Kidney (tissue), 14 donors: ENCODE results near the gene SHD. TPM values are rescaled to one million over a fixed set of nuclear protein-coding genes. Genes with fewer than 3 reads are reported as not detected.

Experiments
- DNase-seq, 5 donors: peaks; one replicate each; pipeline ENCODE4 v3.0.0-alpha.2; 2013 to 2020
- FAIRE-seq: peaks from 2 replicates; lab custom pipeline; 2012; peaks lifted over from hg19 to GRCh38; lab: Jason Lieb, UNC
- H3K27ac ChIP-seq, 2 donors: one replicate each; pipeline ENCODE4 v1.7.0; 2013; ENCODE audit warnings: low read depth in 2 of 2, low read length in 2 of 2, inconsistent platforms in 1 of 2
- H3K27me3 ChIP-seq: one replicate; pipeline ENCODE4 v1.7.1; 2013; ENCODE audit warnings: low read length, inconsistent platforms; ENCODE audit not compliant: control insufficient read depth, insufficient read depth
- H3K36me3 ChIP-seq, 3 donors: one replicate each; pipeline versions ENCODE4 v1.7.0 to v1.7.1; 2013; ENCODE audit warnings: low read length in 3 of 3, control low read depth in 1 of 3, inconsistent platforms in 1 of 3; ENCODE audit not compliant: insufficient read depth in 3 of 3, control insufficient read depth in 2 of 3
- H3K4me1 ChIP-seq, 3 donors: one replicate each; pipeline versions ENCODE4 v1.7.0 to v1.7.1; 2013; ENCODE audit warnings: low read length in 3 of 3, inconsistent platforms in 1 of 3, low read depth in 1 of 3; ENCODE audit not compliant: control insufficient read depth in 2 of 3, insufficient read depth in 2 of 3
- H3K4me3 ChIP-seq, 3 donors: one replicate each; pipeline versions ENCODE4 v1.7.0 to v1.8.1; 2013; ENCODE audit warnings: low read length in 3 of 3, control low read depth in 1 of 3, inconsistent platforms in 1 of 3
- H3K9ac ChIP-seq, 3 donors: one replicate each; pipeline versions ENCODE4 v1.7.0 to v1.7.1; 2013; ENCODE audit warnings: low read length in 3 of 3, control low read depth in 1 of 3, inconsistent platforms in 1 of 3
- H3K9me3 ChIP-seq, 3 donors: one replicate each; pipeline versions ENCODE4 v1.7.0 to v1.7.1; 2013; ENCODE audit warnings: low read length in 3 of 3, control low read depth in 1 of 3, inconsistent platforms in 1 of 3; ENCODE audit not compliant: control insufficient read depth in 2 of 3, insufficient read depth in 1 of 3
- intact Hi-C: fragments of 100-400 bp; cut with DNase I; formaldehyde crosslinking; loops from one replicate; pipeline ENCODE4 v1.11.1; 2022
- polyA plus RNA-seq: library from polyadenylated mRNA; stranded (reverse); fragments of 350-450 nt; fragmentation: Illumina TruSeq; extraction: RNeasy Lipid Tissue Mini Kit (QIAGEN cat#74804); gene quantifications from one replicate; pipeline ENCODE4 v1.2.3, GENCODE V29; 2014; ENCODE audit warnings: low read depth, low replicate concordance; ENCODE audit not compliant: insufficient read depth
- total RNA-seq: library from RNA; stranded (reverse); fragmentation: NEBNext Ultra II Directional; extraction: Animal tissue kit (Norgen Biotek cat#: 25700); gene quantifications from one replicate; pipeline ENCODE4 v1.2.1, GENCODE V29; 2021
- TF ChIP-seq, protein P1 (sequence below): IDR thresholded peaks from 3 replicates; pipeline ENCODE4 v1.5.1; 2012; ENCODE audit warnings: mild to moderate bottlenecking, moderate library complexity, borderline replicate concordance; ENCODE audit not compliant: insufficient read depth; ENCODE audit errors: extremely low read depth
- donor health status: control.
- donor health status: control.
- donor health status: control.
- donor health status: control.
- donor health status: control.
- donor health status: DM: yes; HTN: yes; CAD: no.
- donor health status: Normal renal cell carcinoma (clear cell type).

The SHD gene
- total and polyA plus RNA-seq, 2 donors from 2014 or later: not detected

GRCh38 chr19:4258181-4258580, 20.9 kb upstream of the SHD start:
- Histone ChIP-seq H3K4me3 (no peak overlapping the region), H3K4me1 (no peaks in the 10 kb centered on the region), H3K27ac (no peak overlapping the region), H3K27me3 (no peaks in the 10 kb centered on the region), H3K9ac (no peak overlapping the region), H3K36me3 (peaks cover 9 to 34% (median 30%) of the 10 kb centered on the region in 3 donors), H3K9me3 (peaks cover 0 to 4% (median 0%) of the 10 kb centered on the region in 3 donors)
- FAIRE-seq (no peak), DNase-seq (no peak)
- intact Hi-C loops: no loop called here
- TF ChIP-seq, protein P1, sequence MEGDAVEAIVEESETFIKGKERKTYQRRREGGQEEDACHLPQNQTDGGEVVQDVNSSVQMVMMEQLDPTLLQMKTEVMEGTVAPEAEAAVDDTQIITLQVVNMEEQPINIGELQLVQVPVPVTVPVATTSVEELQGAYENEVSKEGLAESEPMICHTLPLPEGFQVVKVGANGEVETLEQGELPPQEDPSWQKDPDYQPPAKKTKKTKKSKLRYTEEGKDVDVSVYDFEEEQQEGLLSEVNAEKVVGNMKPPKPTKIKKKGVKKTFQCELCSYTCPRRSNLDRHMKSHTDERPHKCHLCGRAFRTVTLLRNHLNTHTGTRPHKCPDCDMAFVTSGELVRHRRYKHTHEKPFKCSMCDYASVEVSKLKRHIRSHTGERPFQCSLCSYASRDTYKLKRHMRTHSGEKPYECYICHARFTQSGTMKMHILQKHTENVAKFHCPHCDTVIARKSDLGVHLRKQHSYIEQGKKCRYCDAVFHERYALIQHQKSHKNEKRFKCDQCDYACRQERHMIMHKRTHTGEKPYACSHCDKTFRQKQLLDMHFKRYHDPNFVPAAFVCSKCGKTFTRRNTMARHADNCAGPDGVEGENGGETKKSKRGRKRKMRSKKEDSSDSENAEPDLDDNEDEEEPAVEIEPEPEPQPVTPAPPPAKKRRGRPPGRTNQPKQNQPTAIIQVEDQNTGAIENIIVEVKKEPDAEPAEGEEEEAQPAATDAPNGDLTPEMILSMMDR: no peak

- no peak overlapping the region for H3K4me3 ChIP-seq
- DNase-seq (no peak), FAIRE-seq (no peak)
- H3K27ac ChIP-seq: no peak overlapping the region
- peaks cover 0 to 4% (median 0%) of the 10 kb centered on the region in 3 donors for H3K9me3 ChIP-seq
- peaks cover 3 to 23% (median 23%) of the 10 kb centered on the region in 3 donors for H3K36me3 ChIP-seq
- H3K9ac ChIP-seq: no peak overlapping the region
- TF ChIP-seq, protein P1: no peak
- H3K27me3 ChIP-seq: no peaks in the 10 kb centered on the region
- no peaks in the 10 kb centered on the region for H3K4me1 ChIP-seq
- intact Hi-C loops: no loop called here
These were observed 18.4 kb upstream of the SHD start for GRCh38 chr19:4260613-4261191.

- Histone ChIP-seq H3K4me1 (no peaks in the 10 kb centered on the region), H3K27ac (no peak overlapping the region), H3K36me3 (peaks cover 3 to 20% (median 17%) of the 10 kb centered on the region in 3 donors), H3K4me3 (no peak overlapping the region), H3K27me3 (no peaks in the 10 kb centered on the region), H3K9ac (no peak overlapping the region), H3K9me3 (no peaks in the 10 kb centered on the region)
- FAIRE-seq (no peak), DNase-seq (no peak)
- TF ChIP-seq, protein P1: no peak
- intact Hi-C loops: no loop called here
These were observed 14.3 kb upstream of the SHD start for GRCh38 chr19:4264812-4265211.
